Ovary (tissue), 3 donors: Measurements from ENCODE around the gene LCN1.

ENCODE experiments used
- EP300 ChIP-seq: sonication (generic); formaldehyde crosslinking; IDR thresholded peaks from one replicate; pipeline ENCODE4 v1.6.1; 2017; ENCODE audit warnings: antibody characterized with exemption
- TF ChIP-seq, protein P1 (sequence below), 3 donors: fragments of 450-650 bp in 2 of 3; fragments of 200-600 bp in 1 of 3; IDR thresholded peaks; one replicate each; pipeline versions ENCODE4 v1.5.1 to v1.8.0; 2016 to 2022; ENCODE audit warnings: antibody characterized with exemption in 3 of 3, mild to moderate bottlenecking in 1 of 3
- donor health status: DM: no; HTN: no; CAD: no.

GRCh38 chr9:135498381-135499126 is 22.7 kb upstream of the LCN1 start:
- TF ChIP-seq, protein P1, sequence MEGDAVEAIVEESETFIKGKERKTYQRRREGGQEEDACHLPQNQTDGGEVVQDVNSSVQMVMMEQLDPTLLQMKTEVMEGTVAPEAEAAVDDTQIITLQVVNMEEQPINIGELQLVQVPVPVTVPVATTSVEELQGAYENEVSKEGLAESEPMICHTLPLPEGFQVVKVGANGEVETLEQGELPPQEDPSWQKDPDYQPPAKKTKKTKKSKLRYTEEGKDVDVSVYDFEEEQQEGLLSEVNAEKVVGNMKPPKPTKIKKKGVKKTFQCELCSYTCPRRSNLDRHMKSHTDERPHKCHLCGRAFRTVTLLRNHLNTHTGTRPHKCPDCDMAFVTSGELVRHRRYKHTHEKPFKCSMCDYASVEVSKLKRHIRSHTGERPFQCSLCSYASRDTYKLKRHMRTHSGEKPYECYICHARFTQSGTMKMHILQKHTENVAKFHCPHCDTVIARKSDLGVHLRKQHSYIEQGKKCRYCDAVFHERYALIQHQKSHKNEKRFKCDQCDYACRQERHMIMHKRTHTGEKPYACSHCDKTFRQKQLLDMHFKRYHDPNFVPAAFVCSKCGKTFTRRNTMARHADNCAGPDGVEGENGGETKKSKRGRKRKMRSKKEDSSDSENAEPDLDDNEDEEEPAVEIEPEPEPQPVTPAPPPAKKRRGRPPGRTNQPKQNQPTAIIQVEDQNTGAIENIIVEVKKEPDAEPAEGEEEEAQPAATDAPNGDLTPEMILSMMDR (IDR thresholded peaks at IDR 0.05), result no peak
- TF ChIP-seq EP300, result no peak
